Keratinocyte (primary cell): ENCODE data around the gene CFAP70. TPM values are rescaled to one million over a fixed set of nuclear protein-coding genes. Genes with fewer than 3 reads are reported as not detected.

Source experiments
- DNase-seq: peaks from one replicate; pipeline ENCODE4 v3.0.0-alpha.2; 2011; ENCODE audit warnings: low read depth, missing footprints, low spot score
- FAIRE-seq: peaks from 2 replicates; lab custom pipeline; 2011; peaks lifted over from hg19 to GRCh38; lab: Jason Lieb, UNC
- H2AFZ ChIP-seq: 2 replicates; pipeline ENCODE4 v1.6.0; 2012; ENCODE audit warnings: low read length, control low read depth, inconsistent platforms; ENCODE audit not compliant: control insufficient read depth
- H3K27ac ChIP-seq: 2 replicates; pipeline ENCODE4 v1.5.1; 2011; ENCODE audit warnings: low read length; ENCODE audit not compliant: control insufficient read depth, insufficient read depth
- H3K27me3 ChIP-seq: 3 replicates; pipeline ENCODE4 v1.6.0; 2011; ENCODE audit warnings: low read length; ENCODE audit not compliant: control insufficient read depth, insufficient read depth; ENCODE audit errors: extremely low read depth
- H3K36me3 ChIP-seq, 2 experiments: 2 replicates in 1 of 2; 3 replicates in 1 of 2; pipeline ENCODE4 v1.5.1; 2011; ENCODE audit warnings: low read length in 2 of 2, mild to moderate bottlenecking in 1 of 2; ENCODE audit not compliant: control insufficient read depth in 2 of 2, insufficient read depth in 2 of 2; ENCODE audit errors: extremely low read depth in 1 of 2
- H3K4me1 ChIP-seq: 3 replicates; pipeline ENCODE4 v1.5.1; 2011; ENCODE audit warnings: low read length; ENCODE audit not compliant: control insufficient read depth, insufficient read depth; ENCODE audit errors: extremely low read depth
- H3K4me2 ChIP-seq: 3 replicates; pipeline ENCODE4 v1.6.0; 2011; ENCODE audit warnings: low read depth, low read length; ENCODE audit not compliant: control insufficient read depth, insufficient read depth; ENCODE audit errors: extremely low read depth
- H3K4me3 ChIP-seq, 3 experiments: fragments of 200-600 bp in 1 of 3; sonication (generic) in 1 of 3; 2 replicates in 2 of 3; 3 replicates in 1 of 3; pipeline ENCODE4 v1.5.1; 2011 to 2016; ENCODE audit warnings: low read length in 3 of 3, mild to moderate bottlenecking in 3 of 3, control low read depth in 2 of 3, inconsistent platforms in 1 of 3, low read depth in 1 of 3, mixed read lengths in 1 of 3, mixed run types in 1 of 3, moderate library complexity in 1 of 3; ENCODE audit not compliant: control insufficient read depth in 2 of 3, insufficient read depth in 2 of 3; ENCODE audit errors: extremely low read depth in 1 of 3
- H3K79me2 ChIP-seq: 2 replicates; pipeline ENCODE4 v1.6.0; 2012; ENCODE audit warnings: low read length; ENCODE audit not compliant: control insufficient read depth, insufficient read depth
- H3K9ac ChIP-seq: 3 replicates; pipeline ENCODE4 v1.6.0; 2011; ENCODE audit warnings: low read length; ENCODE audit not compliant: control insufficient read depth, insufficient read depth; ENCODE audit errors: extremely low read depth
- H3K9me1 ChIP-seq: 3 replicates; pipeline ENCODE4 v1.6.0; 2011; ENCODE audit warnings: low read length; ENCODE audit not compliant: control insufficient read depth, insufficient read depth; ENCODE audit errors: extremely low read depth
- H3K9me3 ChIP-seq: 2 replicates; pipeline ENCODE4 v1.5.1; 2012; ENCODE audit warnings: low read depth, low read length; ENCODE audit not compliant: control insufficient read depth
- H4K20me1 ChIP-seq: 3 replicates; pipeline ENCODE4 v1.6.0; 2011; ENCODE audit warnings: low read length; ENCODE audit not compliant: control insufficient read depth, insufficient read depth; ENCODE audit errors: extremely low read depth
- EZH2 ChIP-seq: IDR thresholded peaks from one replicate; pipeline ENCODE4 v1.6.1; 2012; ENCODE audit warnings: inconsistent platforms, mild to moderate bottlenecking, low read length, moderate library complexity
- dilution Hi-C: fragments of 300-500 bp; cut with MboI; formaldehyde crosslinking; loops from one replicate; pipeline ENCODE4 v1.7.0; 2020; ENCODE audit warnings: low sequenced_read_pairs; ENCODE audit not compliant: extremely low pct_ligation_motif_present
- polyA plus RNA-seq, 5 experiments: library from polyadenylated mRNA; depleted of rRNA in 3 of 5; stranded (reverse) in 3 of 5; stranded (forward) in 1 of 5; unstranded in 1 of 5; fragments of >200 nt; gene quantifications; 1 replicate in 1 of 5; 2 replicates in 3 of 5; 3 replicates in 1 of 5; pipeline versions ENCODE4 v1.2.1 to v1.2.3, GENCODE V29; 2011 to 2012; ENCODE audit warnings: missing spikeins in 2 of 5, low read depth in 1 of 5, low replicate concordance in 1 of 5
- TF ChIP-seq, protein P1 (sequence below), 3 experiments: IDR thresholded peaks in 1 of 3; conservative IDR thresholded peaks in 1 of 3; optimal IDR thresholded peaks in 1 of 3; 2 replicates in 2 of 3; 3 replicates in 1 of 3; pipeline versions ENCODE3 to v1.5.1; 2011; ENCODE audit warnings: low read length in 3 of 3, mild to moderate bottlenecking in 3 of 3, moderate library complexity in 2 of 3, control low read depth in 1 of 3, inconsistent platforms in 1 of 3; ENCODE audit not compliant: insufficient read depth in 2 of 3; ENCODE audit errors: extremely low read depth in 1 of 3

CFAP70 gene
- polyA plus RNA-seq, 1 donor (not counting 4 experiments of a cell fraction or from before 2014, with no cell fraction given), result 2.1 TPM

DNA sequence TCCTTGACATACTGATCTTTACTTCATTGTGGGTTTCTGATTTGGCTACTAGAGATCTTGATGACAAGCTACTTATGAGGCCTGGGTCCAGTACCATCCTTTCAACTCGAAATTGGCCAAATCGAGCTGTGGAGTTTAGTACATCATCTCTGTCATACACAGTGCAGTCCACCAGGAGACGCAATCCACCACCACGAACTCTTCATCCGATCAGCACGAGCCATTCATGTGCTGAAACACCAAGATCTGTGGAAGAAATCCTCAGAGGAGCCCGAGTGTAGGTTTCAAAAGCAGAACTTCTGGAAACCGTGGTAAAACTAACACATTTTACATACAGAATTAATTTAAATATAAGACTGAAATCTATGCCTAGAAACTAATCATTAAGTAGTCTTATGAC lies 125.8 kb downstream of the CFAP70 start:
- FAIRE-seq, result no peak
- dilution Hi-C loops, result no loop called here
- H3K36me3 ChIP-seq, result peaks cover 3 to 12% of the 10 kb centered on the region in 2 experiments

DNA sequence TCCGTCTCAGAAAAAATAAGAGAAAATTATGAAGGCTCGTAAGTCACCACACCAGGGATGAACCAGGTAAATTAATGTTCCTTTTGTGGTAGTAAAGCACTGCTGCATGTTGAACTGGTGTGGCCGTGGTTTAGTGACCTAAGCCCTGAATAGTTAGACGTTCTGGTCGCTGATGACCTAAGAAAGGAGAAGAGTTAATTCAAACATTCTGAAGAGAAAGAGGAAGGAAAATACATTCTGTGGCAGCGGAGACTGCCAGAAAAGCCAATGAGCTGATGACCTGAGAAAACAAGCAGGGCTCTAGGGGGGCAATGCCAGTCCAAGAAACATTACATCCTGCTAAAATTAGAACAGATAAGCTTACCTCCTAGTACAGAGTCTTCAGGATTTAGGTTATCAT lies 129.1 kb downstream of the CFAP70 start:
- H3K4me3 ChIP-seq, result no peak overlapping the region
- no peaks in the 10 kb centered on the region for H3K9me3 ChIP-seq
- no peaks in the 10 kb centered on the region for H3K9me1 ChIP-seq
- FAIRE-seq (no peak), DNase-seq (no peak)
- H3K27ac ChIP-seq, result no peak overlapping the region
- no peak overlapping the region for H3K9ac ChIP-seq
- H3K36me3 ChIP-seq, result peaks cover 0 to 7% of the 10 kb centered on the region in 2 experiments
- no peaks in the 10 kb centered on the region for H3K4me1 ChIP-seq
- no peaks in the 10 kb centered on the region for H4K20me1 ChIP-seq
- H3K4me2 ChIP-seq, result no peak overlapping the region
- no peak overlapping the region for H2AFZ ChIP-seq
- dilution Hi-C loops, result no loop called here
- H3K27me3 ChIP-seq, result no peaks in the 10 kb centered on the region
- TF ChIP-seq, protein P1, sequence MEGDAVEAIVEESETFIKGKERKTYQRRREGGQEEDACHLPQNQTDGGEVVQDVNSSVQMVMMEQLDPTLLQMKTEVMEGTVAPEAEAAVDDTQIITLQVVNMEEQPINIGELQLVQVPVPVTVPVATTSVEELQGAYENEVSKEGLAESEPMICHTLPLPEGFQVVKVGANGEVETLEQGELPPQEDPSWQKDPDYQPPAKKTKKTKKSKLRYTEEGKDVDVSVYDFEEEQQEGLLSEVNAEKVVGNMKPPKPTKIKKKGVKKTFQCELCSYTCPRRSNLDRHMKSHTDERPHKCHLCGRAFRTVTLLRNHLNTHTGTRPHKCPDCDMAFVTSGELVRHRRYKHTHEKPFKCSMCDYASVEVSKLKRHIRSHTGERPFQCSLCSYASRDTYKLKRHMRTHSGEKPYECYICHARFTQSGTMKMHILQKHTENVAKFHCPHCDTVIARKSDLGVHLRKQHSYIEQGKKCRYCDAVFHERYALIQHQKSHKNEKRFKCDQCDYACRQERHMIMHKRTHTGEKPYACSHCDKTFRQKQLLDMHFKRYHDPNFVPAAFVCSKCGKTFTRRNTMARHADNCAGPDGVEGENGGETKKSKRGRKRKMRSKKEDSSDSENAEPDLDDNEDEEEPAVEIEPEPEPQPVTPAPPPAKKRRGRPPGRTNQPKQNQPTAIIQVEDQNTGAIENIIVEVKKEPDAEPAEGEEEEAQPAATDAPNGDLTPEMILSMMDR (optimal IDR thresholded peaks at IDR 0.05 in 1 of 3, IDR thresholded peaks at IDR 0.05 in 1 of 3, conservative IDR thresholded peaks at IDR 0.05 in 1 of 3; ENCODE audit: extremely low read depth in 1 of 3, insufficient read depth in 2 of 3, low read length in 3 of 3), result no peak
- TF ChIP-seq EZH2, result no peak
- H3K79me2 ChIP-seq, result no peaks in the 10 kb centered on the region

More for the DNA sequence above, 125.8 kb downstream of the CFAP70 start:
- H3K9me3 ChIP-seq, result no peaks in the 10 kb centered on the region
- no peaks in the 10 kb centered on the region for H3K9me1 ChIP-seq
- no peak overlapping the region for H2AFZ ChIP-seq
- H3K4me2 ChIP-seq, result no peak overlapping the region
- H3K4me1 ChIP-seq, result no peaks in the 10 kb centered on the region
- H3K9ac ChIP-seq, result no peak overlapping the region
- H3K79me2 ChIP-seq, result no peaks in the 10 kb centered on the region
- H4K20me1 ChIP-seq, result no peaks in the 10 kb centered on the region
- DNase-seq, result no peak
- H3K4me3 ChIP-seq, result no peak overlapping the region
- no peak for TF ChIP-seq EZH2
- TF ChIP-seq, protein P1 (optimal IDR thresholded peaks at IDR 0.05 in 1 of 3, IDR thresholded peaks at IDR 0.05 in 1 of 3, conservative IDR thresholded peaks at IDR 0.05 in 1 of 3; ENCODE audit: extremely low read depth in 1 of 3, insufficient read depth in 2 of 3, low read length in 3 of 3), result no peak
- no peak overlapping the region for H3K27ac ChIP-seq
- H3K27me3 ChIP-seq, result no peaks in the 10 kb centered on the region
